ENCODE results near the gene AMBP. TPM values are rescaled to one million over a fixed set of nuclear protein-coding genes. Genes with fewer than 3 reads are reported as not detected.

AMBP gene
- total RNA-seq, 1 donor from 2014 or later = 0.29 TPM

DNA sequence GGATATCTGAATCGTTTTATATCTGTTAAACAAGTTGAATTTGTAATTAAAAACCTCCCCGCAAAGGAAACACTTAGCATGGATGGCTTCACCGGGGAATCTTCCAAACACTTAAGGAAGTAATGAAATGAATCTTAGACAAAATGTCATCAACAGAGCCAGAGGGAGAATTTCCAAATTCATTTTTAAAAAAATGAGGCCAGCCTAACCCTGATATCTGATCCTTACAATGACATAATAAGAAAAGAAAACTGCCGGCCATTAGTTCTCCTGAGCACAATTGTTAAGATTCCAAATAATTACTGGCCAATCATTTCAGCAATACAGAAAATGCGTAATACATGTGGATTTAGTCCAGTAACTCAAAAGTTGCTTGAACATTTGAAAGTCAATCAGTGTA is 27.1 kb upstream of the AMBP start:
- Mint-ChIP-seq H3K9me3 (ENCODE audit: unreplicated experiment) (peaks cover 10% of the 10 kb centered on the region), H3K36me3 (ENCODE audit: unreplicated experiment) (peaks cover 10% of the 10 kb centered on the region), H3K27ac (ENCODE audit: unreplicated experiment) (no peak overlapping the region), H3K4me3 (ENCODE audit: unreplicated experiment) (no peak overlapping the region), H3K4me1 (ENCODE audit: low read depth, unreplicated experiment) (peaks cover 19% of the 10 kb centered on the region), H3K27me3 (ENCODE audit: unreplicated experiment) (no peaks in the 10 kb centered on the region)
- DNase-seq = no peak
- TF ChIP-seq, protein P1, sequence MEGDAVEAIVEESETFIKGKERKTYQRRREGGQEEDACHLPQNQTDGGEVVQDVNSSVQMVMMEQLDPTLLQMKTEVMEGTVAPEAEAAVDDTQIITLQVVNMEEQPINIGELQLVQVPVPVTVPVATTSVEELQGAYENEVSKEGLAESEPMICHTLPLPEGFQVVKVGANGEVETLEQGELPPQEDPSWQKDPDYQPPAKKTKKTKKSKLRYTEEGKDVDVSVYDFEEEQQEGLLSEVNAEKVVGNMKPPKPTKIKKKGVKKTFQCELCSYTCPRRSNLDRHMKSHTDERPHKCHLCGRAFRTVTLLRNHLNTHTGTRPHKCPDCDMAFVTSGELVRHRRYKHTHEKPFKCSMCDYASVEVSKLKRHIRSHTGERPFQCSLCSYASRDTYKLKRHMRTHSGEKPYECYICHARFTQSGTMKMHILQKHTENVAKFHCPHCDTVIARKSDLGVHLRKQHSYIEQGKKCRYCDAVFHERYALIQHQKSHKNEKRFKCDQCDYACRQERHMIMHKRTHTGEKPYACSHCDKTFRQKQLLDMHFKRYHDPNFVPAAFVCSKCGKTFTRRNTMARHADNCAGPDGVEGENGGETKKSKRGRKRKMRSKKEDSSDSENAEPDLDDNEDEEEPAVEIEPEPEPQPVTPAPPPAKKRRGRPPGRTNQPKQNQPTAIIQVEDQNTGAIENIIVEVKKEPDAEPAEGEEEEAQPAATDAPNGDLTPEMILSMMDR (IDR thresholded peaks at IDR 0.05; ENCODE audit: partially characterized antibody, unreplicated experiment) = no peak

DNA sequence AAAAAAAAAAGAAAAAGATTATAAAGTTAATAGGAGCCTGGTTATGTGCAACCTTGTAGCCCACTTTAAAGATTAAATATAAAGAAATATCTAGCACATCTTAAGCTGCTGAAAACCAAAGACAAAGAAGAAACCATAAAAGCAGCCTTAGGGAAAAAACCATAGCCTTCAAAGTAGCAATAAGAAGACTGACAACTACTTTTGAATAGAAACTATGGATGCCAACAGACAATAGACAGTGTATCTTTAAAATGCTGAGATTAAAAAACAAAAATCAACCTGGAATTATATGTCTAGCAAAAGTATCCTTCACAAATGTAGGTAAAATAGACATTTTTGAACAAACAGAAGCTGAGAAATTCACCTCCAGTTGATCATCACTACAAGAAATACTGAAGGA is 24.4 kb upstream of the AMBP start:
- H3K9me3 Mint-ChIP-seq (ENCODE audit: unreplicated experiment) = peaks cover 13% of the 10 kb centered on the region

DNA sequence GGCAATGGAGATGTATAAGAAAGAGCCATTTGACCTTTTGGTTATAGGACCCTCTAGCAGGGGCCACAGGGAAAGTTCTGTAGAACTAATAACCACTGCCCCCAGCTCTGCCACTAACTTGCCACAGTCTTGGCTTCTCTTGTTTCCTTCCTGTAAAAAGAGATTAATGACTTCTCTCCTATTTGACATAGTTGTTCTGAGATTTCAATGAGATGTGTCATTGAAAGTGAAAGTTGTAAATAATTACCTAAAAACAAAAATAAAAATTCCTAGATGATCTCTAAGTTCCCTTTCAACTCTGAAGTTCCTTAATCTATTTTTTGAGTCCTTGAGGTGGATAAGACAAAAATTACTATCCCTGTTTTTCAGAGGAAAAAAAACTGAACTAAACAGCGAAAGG is 22.4 kb upstream of the AMBP start:
- Mint-ChIP-seq H3K9me3 (ENCODE audit: unreplicated experiment) (peaks cover 13% of the 10 kb centered on the region), H3K4me3 (ENCODE audit: unreplicated experiment) (no peak overlapping the region), H3K27ac (ENCODE audit: unreplicated experiment) (no peak overlapping the region), H3K36me3 (ENCODE audit: unreplicated experiment) (peaks cover 10% of the 10 kb centered on the region), H3K4me1 (ENCODE audit: low read depth, unreplicated experiment) (peaks cover 3% of the 10 kb centered on the region), H3K27me3 (ENCODE audit: unreplicated experiment) (peaks cover 3% of the 10 kb centered on the region)
- TF ChIP-seq, protein P1 (IDR thresholded peaks at IDR 0.05; ENCODE audit: partially characterized antibody, unreplicated experiment) = no peak
- no peak for DNase-seq

More for the DNA sequence above, 24.4 kb upstream of the AMBP start:
- H3K27ac Mint-ChIP-seq (ENCODE audit: unreplicated experiment) = no peak overlapping the region
- peaks cover 10% of the 10 kb centered on the region for H3K36me3 Mint-ChIP-seq (ENCODE audit: unreplicated experiment)
- DNase-seq = no peak
- TF ChIP-seq, protein P1 (IDR thresholded peaks at IDR 0.05; ENCODE audit: partially characterized antibody, unreplicated experiment) = no peak
- H3K27me3 Mint-ChIP-seq (ENCODE audit: unreplicated experiment) = peaks cover 3% of the 10 kb centered on the region
- H3K4me3 Mint-ChIP-seq (ENCODE audit: unreplicated experiment) = no peak overlapping the region
- peaks cover 4% of the 10 kb centered on the region for H3K4me1 Mint-ChIP-seq (ENCODE audit: low read depth, unreplicated experiment)

- Mint-ChIP-seq H3K36me3 (ENCODE audit: unreplicated experiment) (peaks cover 10% of the 10 kb centered on the region), H3K27me3 (ENCODE audit: unreplicated experiment) (peaks cover 3% of the 10 kb centered on the region), H3K4me1 (ENCODE audit: low read depth, unreplicated experiment) (peaks cover 3% of the 10 kb centered on the region), H3K4me3 (ENCODE audit: unreplicated experiment) (no peak overlapping the region), H3K9me3 (ENCODE audit: unreplicated experiment) (peaks cover 13% of the 10 kb centered on the region), H3K27ac (ENCODE audit: unreplicated experiment) (no peak overlapping the region)
- TF ChIP-seq, protein P1 (IDR thresholded peaks at IDR 0.05; ENCODE audit: partially characterized antibody, unreplicated experiment) = no peak
- DNase-seq = no peak
Observed at GRCh38 chr9:114099669-114100270, 21.7 kb upstream of the AMBP start.

DNA sequence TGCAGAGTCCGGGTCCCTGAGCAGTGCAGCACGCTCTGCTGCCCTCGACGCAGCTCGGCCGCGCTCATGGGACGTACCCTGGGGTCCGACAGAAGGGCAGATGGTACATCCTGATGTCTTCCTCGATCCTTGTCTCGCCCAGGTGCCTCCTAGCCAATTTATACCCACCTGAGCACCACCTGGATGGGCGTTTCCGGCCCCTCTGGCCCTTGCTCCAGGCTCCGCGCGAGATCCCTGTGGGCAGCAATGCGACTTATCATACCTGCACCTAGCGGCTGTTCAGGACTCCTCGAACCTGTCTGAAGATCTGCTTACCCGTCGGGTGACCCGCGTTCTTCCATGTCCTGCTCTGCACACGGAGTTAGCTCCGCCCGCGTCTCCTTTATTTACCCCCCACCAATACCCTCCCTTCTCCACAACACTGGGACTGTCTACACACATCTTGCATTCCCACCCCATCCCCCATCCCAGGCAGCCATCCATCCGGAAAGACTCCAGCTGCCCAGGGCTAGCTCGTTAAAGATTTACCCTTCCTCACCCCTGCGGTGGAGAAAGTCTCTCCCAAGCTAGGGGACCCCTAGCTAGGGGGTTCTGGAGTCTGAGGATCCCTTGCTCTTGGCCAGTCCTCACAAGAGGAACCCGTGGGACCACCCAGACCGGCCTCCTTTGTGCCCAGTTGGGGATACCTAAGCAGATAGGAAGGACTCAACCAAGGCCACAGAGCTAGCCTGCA is 21.0 kb upstream of the AMBP start, which contains the start of gene KIF12:
Gene KIF12, minus strand, starts transcription at position 357 of the 733 bp plus-strand sequence. Its CDS starts 16 bp downstream, at position 341.
- TF ChIP-seq, protein P1 (IDR thresholded peaks at IDR 0.05; ENCODE audit: partially characterized antibody, unreplicated experiment) = no peak
- Mint-ChIP-seq H3K27ac (ENCODE audit: unreplicated experiment) (no peak within 1 kb of the TSS), H3K4me1 (ENCODE audit: low read depth, unreplicated experiment) (peaks cover 3% of the 10 kb centered on the region), H3K27me3 (ENCODE audit: unreplicated experiment) (peaks cover 3% of the 10 kb centered on the region), H3K9me3 (ENCODE audit: unreplicated experiment) (peaks cover 13% of the 10 kb centered on the region), H3K36me3 (ENCODE audit: unreplicated experiment) (peaks cover 10% of the 10 kb centered on the region), H3K4me3 (ENCODE audit: unreplicated experiment) (peak within 1 kb of the TSS; percentile 68)
- peak; percentile 60 for DNase-seq

All from glutamatergic neuron (in vitro differentiated cells).